DMS79 (cell line): ENCODE data around the gene GATAD2A.
A peak's percentile ranks its signal among the peaks of the same experiment; 100 is the strongest.

ENCODE experiments used
- DNase-seq: peaks from one replicate; lab custom pipeline; 2025; lab: John Stamatoyannopoulos, UW

Gene GATAD2A

GRCh38 chr19:19422156-19422555, 16.7 kb downstream of the GATAD2A start:
- DNase-seq = no peak

- no peak for DNase-seq
Measured at GRCh38 chr19:19423322-19423721, 17.8 kb downstream of the GATAD2A start.

- no peak for DNase-seq
Measured at GRCh38 chr19:19425170-19425875, 19.8 kb downstream of the GATAD2A start.

GRCh38 chr19:19426216-19426615, 20.7 kb downstream of the GATAD2A start:
- no peak for DNase-seq

GRCh38 chr19:19426799-19427198, 21.3 kb downstream of the GATAD2A start:
- DNase-seq = no peak

GRCh38 chr19:19427302-19427701, 21.8 kb downstream of the GATAD2A start:
- DNase-seq = no peak

- DNase-seq = no peak
Measured at GRCh38 chr19:19427944-19428343, 22.5 kb downstream of the GATAD2A start.

- no peak for DNase-seq
Measured at GRCh38 chr19:19428746-19429145, 23.3 kb downstream of the GATAD2A start.

- DNase-seq = peak; percentile 14
Measured at GRCh38 chr19:19429361-19429760, 23.9 kb downstream of the GATAD2A start.

GRCh38 chr19:19432732-19433131, 27.3 kb downstream of the GATAD2A start:
- no peak for DNase-seq

GRCh38 chr19:19433666-19434213, 28.3 kb downstream of the GATAD2A start:
- no peak for DNase-seq

- no peak for DNase-seq
Measured at GRCh38 chr19:19434483-19435045, 29.1 kb downstream of the GATAD2A start.

- no peak for DNase-seq
Measured at GRCh38 chr19:19436137-19436691, 30.7 kb downstream of the GATAD2A start.

- DNase-seq = no peak
Measured at GRCh38 chr19:19438366-19439175, 33.1 kb downstream of the GATAD2A start.

- no peak for DNase-seq
Measured at GRCh38 chr19:19439176-19439482, 33.7 kb downstream of the GATAD2A start.

GRCh38 chr19:19443283-19443682, 37.8 kb downstream of the GATAD2A start:
- no peak for DNase-seq

GRCh38 chr19:19443902-19444680, 38.6 kb downstream of the GATAD2A start:
- DNase-seq = no peak

- DNase-seq = no peak
Measured at GRCh38 chr19:19444681-19445155, 39.2 kb downstream of the GATAD2A start.

GRCh38 chr19:19445288-19445687, 39.8 kb downstream of the GATAD2A start:
- DNase-seq = no peak

- no peak for DNase-seq
Measured at GRCh38 chr19:19445911-19446361, 40.5 kb downstream of the GATAD2A start.

GRCh38 chr19:19446655-19447437, 41.4 kb downstream of the GATAD2A start:
- DNase-seq = no peak
